ENCODE data around the gene WRNIP1.

- TF ChIP-seq POLR2A (IDR thresholded peaks at IDR 0.05) (no peak), CTCF (IDR thresholded peaks at IDR 0.05) (no peak)
Observed at GRCh38 chr6:2818593-2818992, 53.4 kb downstream of the WRNIP1 start.

Measured in esophagus squamous epithelium (tissue), 4 donors.